ENCODE data around the gene ABHD2. TPM values are rescaled to one million over a fixed set of nuclear protein-coding genes. Genes with fewer than 3 reads are reported as not detected.

The ABHD2 gene
- total and polyA plus RNA-seq, 9 of the 15 experiments (the other 6 are each of a cell fraction or from before 2014, with no cell fraction given): 16.9 to 99.8 (median 47.5) TPM

DNA sequence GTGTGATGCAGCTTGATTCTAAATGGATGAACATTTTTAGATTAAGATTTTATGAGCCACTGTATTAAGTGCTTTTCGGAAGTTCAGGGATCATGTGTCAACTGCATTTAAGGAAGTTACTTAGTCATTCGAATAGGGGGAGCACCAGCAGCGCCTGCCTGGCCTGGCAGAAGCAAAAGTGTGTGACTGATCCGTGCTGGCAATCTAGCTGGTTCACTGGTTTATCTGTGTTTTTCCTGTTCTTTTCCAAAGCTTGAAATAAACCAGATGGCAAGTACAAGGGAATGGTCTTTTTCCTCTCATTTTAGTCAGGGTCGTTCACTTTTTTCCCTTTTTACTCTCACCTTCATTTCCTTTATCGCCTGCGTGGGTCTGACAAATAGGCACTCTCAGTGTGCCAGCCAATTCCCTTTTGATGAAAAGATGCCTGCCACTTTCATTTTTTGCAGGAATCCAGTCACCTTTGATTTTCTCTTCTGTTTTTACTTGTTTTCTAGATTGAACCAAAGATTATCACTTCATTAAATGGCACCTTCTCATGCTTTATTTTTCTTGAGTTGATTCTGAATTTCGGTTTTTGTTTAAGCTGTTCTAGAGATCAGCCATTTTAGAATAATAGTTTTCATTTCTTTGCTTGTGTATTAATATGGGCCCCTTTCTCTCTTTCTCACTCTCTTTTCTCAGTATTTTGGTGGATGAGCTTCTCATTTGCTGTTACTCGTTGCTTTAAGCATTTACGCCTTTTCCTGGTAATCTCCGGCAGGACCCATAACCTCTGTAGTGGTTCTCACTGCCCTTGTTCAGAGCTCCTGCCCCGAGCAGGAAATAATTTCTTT is 2.8 kb downstream of the ABHD2 start (continued):
- TF ChIP-seq ZNF717 (CRISPR knock-in tag; IDR thresholded peaks at IDR 0.05): no peak
- TF ChIP-seq HNRNPLL (IDR thresholded peaks at IDR 0.05; ENCODE audit: low read depth, low read length, poor library complexity, severe bottlenecking): peak; percentile 19
- TF ChIP-seq, protein P1, sequence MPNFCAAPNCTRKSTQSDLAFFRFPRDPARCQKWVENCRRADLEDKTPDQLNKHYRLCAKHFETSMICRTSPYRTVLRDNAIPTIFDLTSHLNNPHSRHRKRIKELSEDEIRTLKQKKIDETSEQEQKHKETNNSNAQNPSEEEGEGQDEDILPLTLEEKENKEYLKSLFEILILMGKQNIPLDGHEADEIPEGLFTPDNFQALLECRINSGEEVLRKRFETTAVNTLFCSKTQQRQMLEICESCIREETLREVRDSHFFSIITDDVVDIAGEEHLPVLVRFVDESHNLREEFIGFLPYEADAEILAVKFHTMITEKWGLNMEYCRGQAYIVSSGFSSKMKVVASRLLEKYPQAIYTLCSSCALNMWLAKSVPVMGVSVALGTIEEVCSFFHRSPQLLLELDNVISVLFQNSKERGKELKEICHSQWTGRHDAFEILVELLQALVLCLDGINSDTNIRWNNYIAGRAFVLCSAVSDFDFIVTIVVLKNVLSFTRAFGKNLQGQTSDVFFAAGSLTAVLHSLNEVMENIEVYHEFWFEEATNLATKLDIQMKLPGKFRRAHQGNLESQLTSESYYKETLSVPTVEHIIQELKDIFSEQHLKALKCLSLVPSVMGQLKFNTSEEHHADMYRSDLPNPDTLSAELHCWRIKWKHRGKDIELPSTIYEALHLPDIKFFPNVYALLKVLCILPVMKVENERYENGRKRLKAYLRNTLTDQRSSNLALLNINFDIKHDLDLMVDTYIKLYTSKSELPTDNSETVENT (CRISPR knock-in tag; IDR thresholded peaks at IDR 0.05): no peak
- no peak; the same call in 1 of the 2 replicates for TF ChIP-seq MAFG (tag; conservative IDR thresholded peaks at IDR 0.05)
- no peak for TF ChIP-seq RBM22 (IDR thresholded peaks at IDR 0.05; ENCODE audit: low read depth, low read length, poor library complexity, severe bottlenecking)
- TF ChIP-seq HMG20B (CRISPR knock-in tag; IDR thresholded peaks at IDR 0.05): no peak
- TF ChIP-seq ZNF41 (CRISPR knock-in tag; conservative IDR thresholded peaks at IDR 0.05): no peak
- peak; percentile 82 for TF ChIP-seq NFE2 (IDR thresholded peaks at IDR 0.05; ENCODE audit: low read depth)
- no peak for TF ChIP-seq CCNT2 (IDR thresholded peaks at IDR 0.05; ENCODE audit: borderline replicate concordance, extremely low read depth, insufficient read length, low read depth, low read length)
- TF ChIP-seq ESRRA (IDR thresholded peaks at IDR 0.05; ENCODE audit: borderline replicate concordance, low read depth): no peak
- no peak for TF ChIP-seq THRAP3 (IDR thresholded peaks at IDR 0.05; ENCODE audit: borderline replicate concordance)
- TF ChIP-seq, protein P2, sequence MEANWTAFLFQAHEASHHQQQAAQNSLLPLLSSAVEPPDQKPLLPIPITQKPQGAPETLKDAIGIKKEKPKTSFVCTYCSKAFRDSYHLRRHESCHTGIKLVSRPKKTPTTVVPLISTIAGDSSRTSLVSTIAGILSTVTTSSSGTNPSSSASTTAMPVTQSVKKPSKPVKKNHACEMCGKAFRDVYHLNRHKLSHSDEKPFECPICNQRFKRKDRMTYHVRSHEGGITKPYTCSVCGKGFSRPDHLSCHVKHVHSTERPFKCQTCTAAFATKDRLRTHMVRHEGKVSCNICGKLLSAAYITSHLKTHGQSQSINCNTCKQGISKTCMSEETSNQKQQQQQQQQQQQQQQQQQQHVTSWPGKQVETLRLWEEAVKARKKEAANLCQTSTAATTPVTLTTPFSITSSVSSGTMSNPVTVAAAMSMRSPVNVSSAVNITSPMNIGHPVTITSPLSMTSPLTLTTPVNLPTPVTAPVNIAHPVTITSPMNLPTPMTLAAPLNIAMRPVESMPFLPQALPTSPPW (CRISPR knock-in tag; IDR thresholded peaks at IDR 0.05): peak; percentile 53
- no peak for TF ChIP-seq RBM15 (IDR thresholded peaks at IDR 0.05; ENCODE audit: insufficient read depth, low read length)
- TF ChIP-seq, protein P3, sequence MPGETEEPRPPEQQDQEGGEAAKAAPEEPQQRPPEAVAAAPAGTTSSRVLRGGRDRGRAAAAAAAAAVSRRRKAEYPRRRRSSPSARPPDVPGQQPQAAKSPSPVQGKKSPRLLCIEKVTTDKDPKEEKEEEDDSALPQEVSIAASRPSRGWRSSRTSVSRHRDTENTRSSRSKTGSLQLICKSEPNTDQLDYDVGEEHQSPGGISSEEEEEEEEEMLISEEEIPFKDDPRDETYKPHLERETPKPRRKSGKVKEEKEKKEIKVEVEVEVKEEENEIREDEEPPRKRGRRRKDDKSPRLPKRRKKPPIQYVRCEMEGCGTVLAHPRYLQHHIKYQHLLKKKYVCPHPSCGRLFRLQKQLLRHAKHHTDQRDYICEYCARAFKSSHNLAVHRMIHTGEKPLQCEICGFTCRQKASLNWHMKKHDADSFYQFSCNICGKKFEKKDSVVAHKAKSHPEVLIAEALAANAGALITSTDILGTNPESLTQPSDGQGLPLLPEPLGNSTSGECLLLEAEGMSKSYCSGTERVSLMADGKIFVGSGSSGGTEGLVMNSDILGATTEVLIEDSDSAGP (CRISPR knock-in tag; IDR thresholded peaks at IDR 0.05): no peak
- TF ChIP-seq, protein P4, sequence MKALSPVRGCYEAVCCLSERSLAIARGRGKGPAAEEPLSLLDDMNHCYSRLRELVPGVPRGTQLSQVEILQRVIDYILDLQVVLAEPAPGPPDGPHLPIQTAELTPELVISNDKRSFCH (CRISPR knock-in tag; IDR thresholded peaks at IDR 0.05): no peak
- TF ChIP-seq, protein P4 (tag; IDR thresholded peaks at IDR 0.05): no peak
- TF ChIP-seq ZNF23 (CRISPR knock-in tag; IDR thresholded peaks at IDR 0.05): no peak
- no peak for TF ChIP-seq ZNF695 (CRISPR knock-in tag; IDR thresholded peaks at IDR 0.05)
- TF ChIP-seq CHD2 (IDR thresholded peaks at IDR 0.05; ENCODE audit: low read depth, low read length): no peak
- TF ChIP-seq U2AF1 (optimal IDR thresholded peaks at IDR 0.05; ENCODE audit: low read depth, low read length): no peak
- no peak for TF ChIP-seq STAT5B (CRISPR knock-in tag; IDR thresholded peaks at IDR 0.05)
- no peak for TF ChIP-seq ZNF561 (CRISPR knock-in tag; conservative IDR thresholded peaks at IDR 0.05)
- TF ChIP-seq ETV5 (CRISPR knock-in tag; IDR thresholded peaks at IDR 0.05; ENCODE audit: low read depth): no peak
